NT2/D1 (cell line): ENCODE data around the gene MYO1E.

Source experiments
- DNase-seq: peaks from one replicate; pipeline ENCODE4 v3.0.0-alpha.2; 2011; ENCODE audit warnings: low read depth, low spot score
- H3K27me3 ChIP-seq: 2 replicates; pipeline ENCODE4 v1.6.0; 2011; ENCODE audit warnings: mild to moderate bottlenecking; ENCODE audit not compliant: insufficient read length, insufficient read depth
- H3K36me3 ChIP-seq: 2 replicates; pipeline ENCODE4 v1.6.1; 2011; ENCODE audit warnings: mild to moderate bottlenecking, low read length, mixed read lengths; ENCODE audit not compliant: insufficient read depth, insufficient read length
- H3K4me1 ChIP-seq: 2 replicates; pipeline ENCODE4 v1.5.1; 2011; ENCODE audit not compliant: insufficient read depth, insufficient read length
- H3K4me3 ChIP-seq: 2 replicates; pipeline ENCODE4 v1.5.1; 2011; ENCODE audit warnings: low read depth; ENCODE audit not compliant: insufficient read length
- H3K9ac ChIP-seq: 2 replicates; pipeline ENCODE4 v1.6.0; 2011; ENCODE audit warnings: low read depth; ENCODE audit not compliant: insufficient read length
- H3K9me3 ChIP-seq: 2 replicates; pipeline ENCODE4 v1.5.1; 2011; ENCODE audit warnings: mild to moderate bottlenecking, low read length; ENCODE audit not compliant: insufficient read depth
- SUZ12 ChIP-seq: IDR thresholded peaks from 2 replicates; pipeline ENCODE4 v1.6.1; 2011; ENCODE audit not compliant: insufficient read length, insufficient read depth; ENCODE audit errors: extremely low read depth
- YY1 ChIP-seq: IDR thresholded peaks from 2 replicates; pipeline ENCODE4 v1.6.1; 2011; ENCODE audit not compliant: insufficient read length, insufficient read depth
- ZNF274 ChIP-seq: IDR thresholded peaks from 2 replicates; pipeline ENCODE4 v1.6.1; 2011; ENCODE audit warnings: mild to moderate bottlenecking, low read depth, low read length

The MYO1E gene

DNA sequence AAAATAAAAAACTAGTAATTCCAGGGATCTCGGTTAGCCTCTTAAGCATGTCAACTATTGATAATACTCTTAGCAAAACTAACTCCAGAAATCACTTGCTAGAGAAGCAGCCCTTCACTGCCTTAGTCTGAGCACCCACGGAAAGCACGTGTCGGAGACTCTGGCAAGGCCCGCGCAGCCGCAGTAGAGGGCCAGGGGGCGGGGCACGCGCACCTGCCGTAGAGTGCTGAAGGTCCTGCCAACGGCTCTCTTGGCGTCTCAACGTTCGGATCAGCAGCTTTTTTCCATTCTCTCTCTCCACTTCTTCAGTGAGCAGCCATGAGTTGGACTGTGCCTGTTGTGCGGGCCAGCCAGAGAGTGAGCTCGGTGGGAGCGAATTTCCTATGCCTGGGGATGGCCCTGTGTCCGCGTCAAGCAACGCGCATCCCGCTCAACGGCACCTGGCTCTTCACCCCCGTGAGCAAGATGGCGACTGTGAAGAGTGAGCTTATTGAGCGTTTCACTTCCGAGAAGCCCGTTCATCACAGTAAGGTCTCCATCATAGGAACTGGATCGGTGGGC is 166.0 kb downstream of the MYO1E start, which contains the start of gene LDHAL6B:
LDHAL6B (plus strand) TSS at position 221 of the 561 bp plus-strand sequence; CDS start at position 319, 98 bp downstream.
- no peak for DNase-seq
- H3K4me1 ChIP-seq: no peaks in the 10 kb centered on the region
- no peaks in the 10 kb centered on the region for H3K9me3 ChIP-seq
- peaks cover 74% of the 10 kb centered on the region for H3K36me3 ChIP-seq
- TF ChIP-seq SUZ12 (no peak), YY1 (no peak), ZNF274 (no peak)
- H3K4me3 ChIP-seq: no peak within 1 kb of the TSS
- no peak within 1 kb of the TSS for H3K9ac ChIP-seq
- H3K27me3 ChIP-seq: no peaks in the 10 kb centered on the region

DNA sequence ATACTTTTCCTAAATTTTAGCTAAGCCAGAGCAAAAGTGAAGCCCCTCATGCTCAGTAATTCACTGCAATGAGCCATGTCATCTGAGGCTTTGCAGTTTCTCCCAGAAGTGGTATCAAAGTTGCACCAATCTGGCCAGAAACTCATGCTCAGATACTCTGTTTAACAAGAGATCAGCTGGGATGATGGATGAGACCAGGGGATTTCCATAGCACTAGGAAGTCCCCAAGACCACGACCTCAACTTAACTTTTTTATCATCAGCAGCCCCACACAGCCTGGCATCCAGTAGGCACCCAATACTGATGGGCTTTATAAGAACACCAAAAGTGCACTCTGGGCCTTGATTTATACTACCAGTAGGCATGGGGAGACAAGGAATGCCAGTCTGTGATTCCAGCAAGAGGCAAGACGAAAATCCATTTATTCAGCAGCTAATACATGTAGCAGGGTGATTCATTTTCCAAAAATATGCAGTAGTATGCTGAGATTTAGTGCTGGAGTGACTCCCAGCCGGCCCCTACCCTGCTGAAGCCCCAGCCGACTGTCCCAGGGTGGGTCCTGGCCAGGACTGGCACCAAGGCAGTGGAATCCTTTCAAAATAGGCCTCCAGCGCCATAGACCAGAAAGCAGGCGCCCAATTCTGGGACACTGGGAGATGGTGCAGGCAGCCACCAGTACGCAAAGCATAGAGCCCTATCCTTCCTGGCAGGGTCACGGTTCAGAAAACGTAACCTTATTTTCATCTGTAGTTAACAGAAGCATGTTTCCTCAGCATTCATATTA is 166.6 kb downstream of the MYO1E start:
- H3K4me3 ChIP-seq: no peak overlapping the region
- TF ChIP-seq SUZ12: no peak
- no peak for TF ChIP-seq YY1
- no peak for TF ChIP-seq ZNF274
- no peaks in the 10 kb centered on the region for H3K27me3 ChIP-seq
- DNase-seq: no peak
- no peak overlapping the region for H3K9ac ChIP-seq
- H3K9me3 ChIP-seq: no peaks in the 10 kb centered on the region
- H3K36me3 ChIP-seq: peaks cover 78% of the 10 kb centered on the region
- H3K4me1 ChIP-seq: no peaks in the 10 kb centered on the region

DNA sequence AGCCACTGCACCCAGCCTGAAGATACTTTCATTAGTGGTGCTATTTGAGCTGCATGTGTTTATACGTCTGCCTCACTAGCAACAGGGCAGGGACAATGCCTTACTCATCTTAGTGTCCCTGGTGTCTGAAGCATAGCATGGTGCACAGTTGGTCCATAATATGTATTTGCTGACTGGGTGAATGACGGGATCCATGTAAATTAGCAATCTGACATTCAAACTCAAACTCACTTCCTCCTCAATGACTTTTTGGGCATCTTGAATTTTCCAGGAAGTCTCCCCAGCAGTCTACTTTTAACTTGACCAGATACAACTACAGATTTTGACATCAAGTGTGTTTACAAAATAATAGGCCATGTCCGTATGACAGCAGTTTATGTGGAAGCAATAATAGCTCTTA is 169.0 kb downstream of the MYO1E start:
- no peak for DNase-seq
- Histone ChIP-seq H3K9me3 (no peaks in the 10 kb centered on the region), H3K9ac (no peak overlapping the region), H3K27me3 (no peaks in the 10 kb centered on the region), H3K4me3 (no peak overlapping the region), H3K36me3 (peaks cover 75% of the 10 kb centered on the region), H3K4me1 (no peaks in the 10 kb centered on the region)
- TF ChIP-seq SUZ12 (no peak), YY1 (no peak), ZNF274 (no peak)

DNA sequence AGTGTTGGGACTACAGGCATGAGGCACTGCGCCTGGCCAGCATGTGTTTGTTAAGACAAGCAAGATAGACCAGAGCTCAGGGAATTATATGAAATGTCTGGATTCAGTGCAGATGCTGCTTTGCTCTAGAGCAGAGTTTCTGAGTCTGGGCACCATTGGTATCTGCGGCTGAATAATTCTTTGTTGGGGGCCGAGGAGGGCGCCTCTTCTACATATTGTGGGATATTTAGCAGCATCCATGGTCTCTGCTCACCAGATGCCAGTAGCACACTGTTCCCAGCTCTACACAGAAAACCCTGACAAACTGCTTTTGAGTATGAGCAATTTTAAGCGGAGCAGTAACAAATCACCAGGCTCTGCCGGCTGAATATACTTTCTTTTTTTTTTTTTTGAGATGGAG is 169.7 kb downstream of the MYO1E start:
- no peak overlapping the region for H3K9ac ChIP-seq
- no peaks in the 10 kb centered on the region for H3K4me1 ChIP-seq
- TF ChIP-seq ZNF274: no peak
- H3K27me3 ChIP-seq: no peaks in the 10 kb centered on the region
- H3K9me3 ChIP-seq: no peaks in the 10 kb centered on the region
- H3K4me3 ChIP-seq: no peak overlapping the region
- H3K36me3 ChIP-seq: peaks cover 72% of the 10 kb centered on the region
- no peak for DNase-seq

DNA sequence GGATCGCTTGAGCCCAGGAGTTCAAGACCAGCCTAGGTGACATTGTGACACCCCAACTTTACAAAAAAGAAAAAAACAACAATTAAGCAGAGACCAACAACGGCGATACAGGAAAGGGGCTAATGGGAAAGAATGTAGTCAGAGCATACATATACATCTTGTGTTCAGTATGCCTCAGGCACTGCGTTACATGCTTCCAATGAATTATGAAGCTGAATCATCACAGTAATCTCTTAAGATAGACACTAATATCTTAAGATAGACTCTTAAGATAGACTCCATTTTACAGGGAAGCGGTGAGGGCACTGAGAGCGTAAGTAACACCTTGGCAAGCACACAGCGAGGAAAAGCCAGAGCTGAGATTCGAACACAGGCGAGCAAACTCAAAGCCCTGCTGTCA is 172.1 kb downstream of the MYO1E start:
- TF ChIP-seq ZNF274: no peak
- TF ChIP-seq YY1: no peak
- TF ChIP-seq SUZ12: no peak
- DNase-seq: no peak
- no peaks in the 10 kb centered on the region for H3K9me3 ChIP-seq
- H3K27me3 ChIP-seq: no peaks in the 10 kb centered on the region
- H3K4me1 ChIP-seq: no peaks in the 10 kb centered on the region
- no peak overlapping the region for H3K4me3 ChIP-seq
- no peak overlapping the region for H3K9ac ChIP-seq
- H3K36me3 ChIP-seq: peaks cover 52% of the 10 kb centered on the region

GRCh38 chr15:59199626-59200465 is 172.8 kb downstream of the MYO1E start:
- TF ChIP-seq SUZ12 (no peak), YY1 (no peak), ZNF274 (no peak)
- H3K9me3 ChIP-seq: no peaks in the 10 kb centered on the region
- H3K9ac ChIP-seq: no peak overlapping the region
- no peak for DNase-seq
- H3K4me3 ChIP-seq: no peak overlapping the region
- H3K36me3 ChIP-seq: peaks cover 51% of the 10 kb centered on the region
- no peaks in the 10 kb centered on the region for H3K27me3 ChIP-seq
- H3K4me1 ChIP-seq: no peaks in the 10 kb centered on the region

DNA sequence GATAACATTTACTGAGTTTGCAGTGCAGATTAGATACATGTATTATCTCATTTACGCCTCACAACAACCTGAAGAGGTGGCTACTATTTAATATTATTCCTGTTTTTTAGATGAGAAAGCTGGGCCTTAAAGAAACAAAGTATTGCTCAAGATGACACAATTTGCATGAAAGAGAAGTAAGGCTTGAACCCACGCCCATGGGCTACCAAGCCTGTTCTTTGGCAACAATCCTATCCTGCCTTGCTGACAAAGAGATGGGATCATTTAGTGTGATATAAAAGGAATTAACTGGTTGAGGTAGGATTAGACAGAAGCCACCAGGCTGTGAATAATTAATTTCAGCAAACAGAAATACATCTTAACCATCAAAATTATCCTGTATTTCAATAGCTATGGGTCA is 175.2 kb downstream of the MYO1E start:
- Histone ChIP-seq H3K9me3 (no peaks in the 10 kb centered on the region), H3K27me3 (no peaks in the 10 kb centered on the region), H3K4me1 (no peaks in the 10 kb centered on the region), H3K9ac (no peak overlapping the region), H3K36me3 (peaks cover 47% of the 10 kb centered on the region), H3K4me3 (no peak overlapping the region)
- no peak for DNase-seq
- TF ChIP-seq SUZ12 (no peak), ZNF274 (no peak), YY1 (no peak)
